Measurements from ENCODE around the gene TRIM37.

Gene TRIM37

GRCh38 chr17:59037960-59038359 is 68.7 kb downstream of the TRIM37 start:
- no peak for DNase-seq (ENCODE audit: low read depth in 1 of 2, low spot score in 1 of 2)

GRCh38 chr17:59030811-59031210 is 75.9 kb downstream of the TRIM37 start:
- DNase-seq (ENCODE audit: low read depth in 1 of 2, low spot score in 1 of 2): no peak

- DNase-seq (ENCODE audit: low read depth in 1 of 2, low spot score in 1 of 2): no peak
Observed at GRCh38 chr17:59028328-59028727, 78.4 kb downstream of the TRIM37 start.

- DNase-seq (ENCODE audit: low read depth in 1 of 2, low spot score in 1 of 2): no peak
Observed at GRCh38 chr17:59027750-59028149, 78.9 kb downstream of the TRIM37 start.

- DNase-seq (ENCODE audit: low read depth in 1 of 2, low spot score in 1 of 2): no peak
Observed at GRCh38 chr17:59026176-59026939, 80.3 kb downstream of the TRIM37 start.

GRCh38 chr17:59024916-59025315 is 81.8 kb downstream of the TRIM37 start:
- DNase-seq (ENCODE audit: low read depth in 1 of 2, low spot score in 1 of 2): no peak

- no peak for DNase-seq (ENCODE audit: low read depth in 1 of 2, low spot score in 1 of 2)
Observed at GRCh38 chr17:59018019-59018418, 88.7 kb downstream of the TRIM37 start.

GRCh38 chr17:59011975-59012374 is 94.7 kb downstream of the TRIM37 start:
- no peak for DNase-seq (ENCODE audit: low read depth in 1 of 2, low spot score in 1 of 2)

- no peak for DNase-seq (ENCODE audit: low read depth in 1 of 2, low spot score in 1 of 2)
Observed at GRCh38 chr17:59010026-59010425, 96.7 kb downstream of the TRIM37 start.

GRCh38 chr17:59008737-59009136 is 97.9 kb downstream of the TRIM37 start:
- DNase-seq (ENCODE audit: low read depth in 1 of 2, low spot score in 1 of 2): no peak

- no peak for DNase-seq (ENCODE audit: low read depth in 1 of 2, low spot score in 1 of 2)
Observed at GRCh38 chr17:59007995-59008394, 98.7 kb downstream of the TRIM37 start.

- DNase-seq (ENCODE audit: low read depth in 1 of 2, low spot score in 1 of 2): peak; percentile 38 to 59
Observed at GRCh38 chr17:59004338-59005111, 102.2 kb downstream of the TRIM37 start.

- no peak for DNase-seq (ENCODE audit: low read depth in 1 of 2, low spot score in 1 of 2)
Observed at GRCh38 chr17:59003860-59004259, 102.8 kb downstream of the TRIM37 start.

- no peak for DNase-seq (ENCODE audit: low read depth in 1 of 2, low spot score in 1 of 2)
Observed at GRCh38 chr17:59002848-59003247, 103.8 kb downstream of the TRIM37 start.

GRCh38 chr17:59002126-59002525 is 104.6 kb downstream of the TRIM37 start:
- no peak for DNase-seq (ENCODE audit: low read depth in 1 of 2, low spot score in 1 of 2)

GRCh38 chr17:59001158-59001814 is 105.4 kb downstream of the TRIM37 start:
- DNase-seq (ENCODE audit: low read depth in 1 of 2, low spot score in 1 of 2): peak; percentile 31 to 77

GRCh38 chr17:59000022-59000421 is 106.7 kb downstream of the TRIM37 start:
- DNase-seq (ENCODE audit: low read depth in 1 of 2, low spot score in 1 of 2): no peak

- no peak for DNase-seq (ENCODE audit: low read depth in 1 of 2, low spot score in 1 of 2)
Observed at GRCh38 chr17:58999500-58999899, 107.2 kb downstream of the TRIM37 start.

GRCh38 chr17:58998871-58999270 is 107.8 kb downstream of the TRIM37 start:
- no peak for DNase-seq (ENCODE audit: low read depth in 1 of 2, low spot score in 1 of 2)

- DNase-seq (ENCODE audit: low read depth in 1 of 2, low spot score in 1 of 2): no peak
Observed at GRCh38 chr17:58997756-58998553, 108.7 kb downstream of the TRIM37 start.

GRCh38 chr17:58996968-58997367 is 109.7 kb downstream of the TRIM37 start:
- DNase-seq (ENCODE audit: low read depth in 1 of 2, low spot score in 1 of 2): no peak

All from activated CD4-positive, alpha-beta T cell treated with anti-CD3 and anti-CD28 coated beads, Interleukin-2, amount 50 U/mL, for 24 hours (primary cell).